Osteoblast (primary cell): ENCODE measurements around the gene MSRB1. TPM values are rescaled to one million over a fixed set of nuclear protein-coding genes. Genes with fewer than 3 reads are reported as not detected.

Experiments
- DNase-seq: peaks from one replicate; pipeline ENCODE4 v3.0.0; 2011; ENCODE audit warnings: low spot score, mixed read lengths; ENCODE audit not compliant: insufficient read length; ENCODE audit errors: missing footprints
- H2AFZ ChIP-seq: 2 replicates; pipeline ENCODE4 v1.6.0; 2011; ENCODE audit warnings: mild to moderate bottlenecking, low read length
- H3K27ac ChIP-seq: 2 replicates; pipeline ENCODE4 v1.5.1; 2011; ENCODE audit warnings: mild to moderate bottlenecking, low read depth, low read length, moderate library complexity
- H3K27me3 ChIP-seq: 2 replicates; pipeline ENCODE4 v1.6.0; 2012; ENCODE audit warnings: mild to moderate bottlenecking, control low read depth, inconsistent platforms, low read length, moderate library complexity; ENCODE audit not compliant: insufficient read depth
- H3K36me3 ChIP-seq: 2 replicates; pipeline ENCODE4 v1.5.1; 2011; ENCODE audit warnings: mild to moderate bottlenecking, low read length, control low read depth, moderate library complexity; ENCODE audit not compliant: insufficient read depth
- H3K4me1 ChIP-seq: 2 replicates; pipeline ENCODE4 v1.5.1; 2011; ENCODE audit warnings: mild to moderate bottlenecking, low read length, control low read depth, moderate library complexity; ENCODE audit not compliant: insufficient read depth
- H3K4me2 ChIP-seq: 2 replicates; pipeline ENCODE4 v1.6.0; 2011; ENCODE audit warnings: mild to moderate bottlenecking, low read length; ENCODE audit not compliant: insufficient read depth
- H3K4me3 ChIP-seq: fragments of 200-600 bp; sonication (generic); 3 replicates; pipeline ENCODE4 v1.5.1; 2012; ENCODE audit warnings: mild to moderate bottlenecking, low read length, inconsistent platforms; ENCODE audit not compliant: insufficient read depth
- H3K79me2 ChIP-seq: 2 replicates; pipeline ENCODE4 v1.6.0; 2012; ENCODE audit warnings: mild to moderate bottlenecking, low read length, control low read depth, inconsistent platforms; ENCODE audit not compliant: insufficient read depth
- H3K9me3 ChIP-seq: 2 replicates; pipeline ENCODE4 v1.5.1; 2011; ENCODE audit warnings: low read depth, low read length, control low read depth
- H4K20me1 ChIP-seq: 2 replicates; pipeline ENCODE4 v1.6.0; 2012; ENCODE audit warnings: mild to moderate bottlenecking, low read length, control low read depth; ENCODE audit not compliant: insufficient read depth
- CTCF ChIP-seq: IDR thresholded peaks from 2 replicates; pipeline ENCODE4 v1.5.1; 2011; ENCODE audit warnings: mild to moderate bottlenecking, low read depth, low read length, moderate library complexity; ENCODE audit errors: extremely low read depth
- total RNA-seq: library from RNA; depleted of rRNA; stranded (reverse); fragments of >200 nt; gene quantifications from 2 replicates; pipeline ENCODE4 v1.2.3, GENCODE V29; 2012

Gene MSRB1
- total RNA-seq, 1 donor, result 18.1 TPM

GRCh38 chr16:1895949-1896675 is 46.9 kb downstream of the MSRB1 start:
- H3K79me2 ChIP-seq, result no peaks in the 10 kb centered on the region
- H3K4me1 ChIP-seq, result no peaks in the 10 kb centered on the region
- peak; percentile 27 for DNase-seq
- H3K27me3 ChIP-seq, result peaks cover 9% of the 10 kb centered on the region
- H2AFZ ChIP-seq, result no peak overlapping the region
- H4K20me1 ChIP-seq, result no peaks in the 10 kb centered on the region
- H3K27ac ChIP-seq, result no peak overlapping the region
- H3K4me3 ChIP-seq, result no peak overlapping the region
- no peaks in the 10 kb centered on the region for H3K36me3 ChIP-seq
- TF ChIP-seq CTCF, result no peak
- no peak overlapping the region for H3K4me2 ChIP-seq
- no peaks in the 10 kb centered on the region for H3K9me3 ChIP-seq

- H2AFZ ChIP-seq, result no peak overlapping the region
- H4K20me1 ChIP-seq, result no peaks in the 10 kb centered on the region
- no peaks in the 10 kb centered on the region for H3K4me1 ChIP-seq
- H3K4me3 ChIP-seq, result no peak overlapping the region
- peaks cover 9% of the 10 kb centered on the region for H3K27me3 ChIP-seq
- no peaks in the 10 kb centered on the region for H3K9me3 ChIP-seq
- TF ChIP-seq CTCF, result no peak
- no peak overlapping the region for H3K27ac ChIP-seq
- H3K36me3 ChIP-seq, result no peaks in the 10 kb centered on the region
- H3K79me2 ChIP-seq, result no peaks in the 10 kb centered on the region
- DNase-seq, result peak; percentile 79
- no peak overlapping the region for H3K4me2 ChIP-seq
Observed at GRCh38 chr16:1895068-1895467, 47.9 kb downstream of the MSRB1 start.

- Histone ChIP-seq H3K4me1 (no peaks in the 10 kb centered on the region), H3K36me3 (no peaks in the 10 kb centered on the region), H4K20me1 (no peaks in the 10 kb centered on the region), H3K9me3 (no peaks in the 10 kb centered on the region), H3K4me3 (no peak overlapping the region), H3K27me3 (peaks cover 13% of the 10 kb centered on the region), H2AFZ (no peak overlapping the region), H3K79me2 (no peaks in the 10 kb centered on the region), H3K27ac (no peak overlapping the region), H3K4me2 (no peak overlapping the region)
- DNase-seq, result no peak
- TF ChIP-seq CTCF, result no peak
Observed at GRCh38 chr16:1890708-1891050, 52.3 kb downstream of the MSRB1 start.

- Histone ChIP-seq H3K36me3 (no peaks in the 10 kb centered on the region), H3K9me3 (no peaks in the 10 kb centered on the region), H3K79me2 (no peaks in the 10 kb centered on the region), H3K4me1 (no peaks in the 10 kb centered on the region), H3K27me3 (peaks cover 13% of the 10 kb centered on the region), H3K4me3 (no peak overlapping the region), H3K4me2 (no peak overlapping the region), H4K20me1 (no peaks in the 10 kb centered on the region), H3K27ac (no peak overlapping the region), H2AFZ (no peak overlapping the region)
- no peak for DNase-seq
- TF ChIP-seq CTCF, result no peak
Observed at GRCh38 chr16:1890024-1890707, 52.8 kb downstream of the MSRB1 start.
